ENCODE results near the gene CROCC2. TPM values are rescaled to one million over a fixed set of nuclear protein-coding genes. Genes with fewer than 3 reads are reported as not detected.

The CROCC2 gene
- total RNA-seq, 1 experiment from 2014 or later, result not detected

- H3K27ac ChIP-seq (ENCODE audit: low read depth, low read length), result no peak overlapping the region
- POLR2A ChIA-PET, result no interaction called here
- H3K27me3 ChIP-seq (ENCODE audit: insufficient read depth, low read length), result no peaks in the 10 kb centered on the region
- H3K9me3 ChIP-seq (ENCODE audit: control insufficient read depth in 1 of 2, insufficient read depth in 1 of 2, low read depth in 1 of 2, low read length in 2 of 2), result no peaks in the 10 kb centered on the region
- H3K36me3 ChIP-seq (ENCODE audit: control insufficient read depth in 1 of 2, insufficient read depth in 2 of 2, low read length in 2 of 2), result no peaks in the 10 kb centered on the region
- TF ChIP-seq POLR2AphosphoS5 (IDR thresholded peaks at IDR 0.05; ENCODE audit: low read depth, low read length) (no peak), JUND (IDR thresholded peaks at IDR 0.05) (no peak), EZH2phosphoT487 (IDR thresholded peaks at IDR 0.05; ENCODE audit: borderline replicate concordance) (no peak), EZH2 (IDR thresholded peaks at IDR 0.05) (no peak), RAD21 (IDR thresholded peaks at IDR 0.05; ENCODE audit: low read depth) (no peak), SIN3A (IDR thresholded peaks at IDR 0.05; ENCODE audit: low read depth) (no peak)
- H3K4me2 ChIP-seq (ENCODE audit: low read length), result no peak overlapping the region
- no peak overlapping the region for H2AFZ ChIP-seq (ENCODE audit: low read depth, low read length, poor library complexity, severe bottlenecking)
- no TSS peak for BruUV-seq (replicated peaks)
- ATAC-seq (no peak), DNase-seq (ENCODE audit: low read depth, low spot score) (no peak)
- no peaks in the 10 kb centered on the region; a peak in 1 of 4 replicates for H3K4me1 ChIP-seq (ENCODE audit: control insufficient read depth in 1 of 2, insufficient read depth in 2 of 2, low read length in 2 of 2)
- CTCF ChIA-PET, result interaction anchor here (2.6 kb wide), 1 partner anchor 13 kb away, joined by 6 read pairs; no protein-coding TSS in a partner anchor
- H3K9ac ChIP-seq (ENCODE audit: low read length), result no peak overlapping the region
- H3K4me3 ChIP-seq (replicated peaks in 1 of 2; ENCODE audit: low read depth in 1 of 2, low read length in 2 of 2), result no peak overlapping the region
- intact Hi-C loops (cut with micrococcal nuclease), result no loop called here
- H4K20me1 ChIP-seq (ENCODE audit: insufficient read depth), result no peaks in the 10 kb centered on the region
- no peaks in the 10 kb centered on the region for H3K9me2 ChIP-seq (ENCODE audit: insufficient read depth)
- H3K79me2 ChIP-seq (ENCODE audit: insufficient read depth, low read length), result no peaks in the 10 kb centered on the region
- RAD21 ChIA-PET (ENCODE audit: low non-redundant PET in 1 of 2, low total read pairs in 2 of 2, uncharacterized antibody in 2 of 2, unreplicated experiment in 2 of 2), result no interaction called here
Observed at GRCh38 chr2:240927390-240927781, 21.2 kb downstream of the CROCC2 start.

- TF ChIP-seq SRF (IDR thresholded peaks at IDR 0.05; ENCODE audit: low read depth), result no peak
- TF ChIP-seq MAX (IDR thresholded peaks at IDR 0.05), result no peak
- TF ChIP-seq FOSL1 (IDR thresholded peaks at IDR 0.05; ENCODE audit: low read depth), result no peak
- no peak for TF ChIP-seq POLR2A (IDR thresholded peaks at IDR 0.05; ENCODE audit: borderline replicate concordance, extremely low read depth, insufficient read depth, insufficient read length)
- TF ChIP-seq JUND (IDR thresholded peaks at IDR 0.05), result no peak
- TF ChIP-seq ATF3 (IDR thresholded peaks at IDR 0.05), result no peak
- no peak for TF ChIP-seq ZBTB33 (IDR thresholded peaks at IDR 0.05; ENCODE audit: extremely low read depth, insufficient replicate concordance, low read length)
- TF ChIP-seq EGR1 (IDR thresholded peaks at IDR 0.05; ENCODE audit: low read depth), result no peak
- no TSS peak for BruUV-seq (replicated peaks)
- CTCF ChIA-PET, result no interaction called here
- Histone ChIP-seq H3K4me3 (replicated peaks in 1 of 2; ENCODE audit: low read depth in 1 of 2, low read length in 2 of 2) (no peak overlapping the region), H3K4me2 (ENCODE audit: low read length) (no peak overlapping the region), H3K79me2 (ENCODE audit: insufficient read depth, low read length) (no peaks in the 10 kb centered on the region), H3K27ac (ENCODE audit: low read depth, low read length) (no peak overlapping the region), H3K9ac (ENCODE audit: low read length) (no peak overlapping the region), H3K36me3 (ENCODE audit: control insufficient read depth in 1 of 2, insufficient read depth in 2 of 2, low read length in 2 of 2) (no peaks in the 10 kb centered on the region), H3K9me3 (ENCODE audit: control insufficient read depth in 1 of 2, insufficient read depth in 1 of 2, low read depth in 1 of 2, low read length in 2 of 2) (no peaks in the 10 kb centered on the region), H3K4me1 (ENCODE audit: control insufficient read depth in 1 of 2, insufficient read depth in 2 of 2, low read length in 2 of 2) (no peaks in the 10 kb centered on the region), H3K27me3 (ENCODE audit: insufficient read depth, low read length) (no peaks in the 10 kb centered on the region), H2AFZ (ENCODE audit: low read depth, low read length, poor library complexity, severe bottlenecking) (no peak overlapping the region), H4K20me1 (ENCODE audit: insufficient read depth) (no peaks in the 10 kb centered on the region), H3K9me2 (ENCODE audit: insufficient read depth) (no peaks in the 10 kb centered on the region)
- POLR2A ChIA-PET, result no interaction called here
- RAD21 ChIA-PET (ENCODE audit: low non-redundant PET in 1 of 2, low total read pairs in 2 of 2, uncharacterized antibody in 2 of 2, unreplicated experiment in 2 of 2), result no interaction called here
- no peak for DNase-seq (ENCODE audit: low read depth, low spot score)
- intact Hi-C loops (cut with micrococcal nuclease), result no loop called here
- no peak for ATAC-seq
Observed at GRCh38 chr2:240928476-240929363, 22.6 kb downstream of the CROCC2 start.
